ENCODE measurements around the gene MYH7B. TPM values are rescaled to one million over a fixed set of nuclear protein-coding genes. Genes with fewer than 3 reads are reported as not detected.

The MYH7B gene
- total RNA-seq, 1 donor from 2014 or later, result 0.17 TPM

Other genes with a start within 250 kb of the MYH7B start
- gene NCOA6, start 130.2 kb upstream of the MYH7B start, total RNA-seq, result 6.8 and 7.8 TPM in 2 replicates
- 4.4 and 7.3 TPM in 2 replicates for gene GGT7, start 83.0 kb upstream of the MYH7B start, total RNA-seq
- gene ACSS2, start 79.3 kb upstream of the MYH7B start, total RNA-seq, result 72.3 and 102 TPM in 2 replicates
- 73.7 and 88.7 TPM in 2 replicates for gene GSS, start 62 bp upstream of the MYH7B start, total RNA-seq
- gene TRPC4AP, start 136.9 kb downstream of the MYH7B start, total RNA-seq, result 90.2 and 100 TPM in 2 replicates
- 82.9 and 92.2 TPM in 2 replicates for gene EDEM2, start 191.5 kb downstream of the MYH7B start, total RNA-seq
- 124 and 176 TPM in 2 replicates for gene PROCR, start 216.2 kb downstream of the MYH7B start, total RNA-seq

Measured in dermis blood vessel endothelial cell (primary cell).